PFSK-1 (cell line): ENCODE measurements around the gene PTCD1.

ENCODE experiments used
- FOXP2 ChIP-seq: optimal IDR thresholded peaks from 2 replicates; pipeline ENCODE3; 2011; ENCODE audit warnings: borderline replicate concordance, control low read depth, inconsistent platforms; ENCODE audit not compliant: insufficient read depth; ENCODE audit errors: extremely low read length, extremely low read depth
- POLR2AphosphoS5 ChIP-seq: IDR thresholded peaks from 2 replicates; pipeline ENCODE4 v1.6.1; 2012; ENCODE audit warnings: low read depth, mild to moderate bottlenecking, control low read depth, low read length, moderate library complexity
- SIN3A ChIP-seq: IDR thresholded peaks from 2 replicates; pipeline ENCODE4 v1.6.1; 2012; ENCODE audit warnings: mild to moderate bottlenecking, low read length, moderate library complexity, borderline replicate concordance; ENCODE audit not compliant: insufficient read depth
- TAF1 ChIP-seq: IDR thresholded peaks from 2 replicates; pipeline ENCODE4 v1.6.1; 2012; ENCODE audit warnings: low read length, control low read depth, borderline replicate concordance; ENCODE audit not compliant: insufficient read depth
- TF ChIP-seq, protein P1 (sequence below), 2 experiments: IDR thresholded peaks; 2 replicates each; pipeline versions ENCODE4 v1.6.1 to v1.8.0; 2011 to 2012; ENCODE audit warnings: low read depth in 2 of 2, low read length in 2 of 2, control low read depth in 1 of 2, inconsistent platforms in 1 of 2, mild to moderate bottlenecking in 1 of 2, moderate library complexity in 1 of 2; ENCODE audit not compliant: insufficient read depth in 1 of 2

PTCD1 gene

GRCh38 chr7:99461221-99461620 lies 22.6 kb upstream of the PTCD1 start:
- TF ChIP-seq FOXP2 (no peak), TAF1 (no peak), POLR2AphosphoS5 (no peak), SIN3A (no peak)
- TF ChIP-seq, protein P1, sequence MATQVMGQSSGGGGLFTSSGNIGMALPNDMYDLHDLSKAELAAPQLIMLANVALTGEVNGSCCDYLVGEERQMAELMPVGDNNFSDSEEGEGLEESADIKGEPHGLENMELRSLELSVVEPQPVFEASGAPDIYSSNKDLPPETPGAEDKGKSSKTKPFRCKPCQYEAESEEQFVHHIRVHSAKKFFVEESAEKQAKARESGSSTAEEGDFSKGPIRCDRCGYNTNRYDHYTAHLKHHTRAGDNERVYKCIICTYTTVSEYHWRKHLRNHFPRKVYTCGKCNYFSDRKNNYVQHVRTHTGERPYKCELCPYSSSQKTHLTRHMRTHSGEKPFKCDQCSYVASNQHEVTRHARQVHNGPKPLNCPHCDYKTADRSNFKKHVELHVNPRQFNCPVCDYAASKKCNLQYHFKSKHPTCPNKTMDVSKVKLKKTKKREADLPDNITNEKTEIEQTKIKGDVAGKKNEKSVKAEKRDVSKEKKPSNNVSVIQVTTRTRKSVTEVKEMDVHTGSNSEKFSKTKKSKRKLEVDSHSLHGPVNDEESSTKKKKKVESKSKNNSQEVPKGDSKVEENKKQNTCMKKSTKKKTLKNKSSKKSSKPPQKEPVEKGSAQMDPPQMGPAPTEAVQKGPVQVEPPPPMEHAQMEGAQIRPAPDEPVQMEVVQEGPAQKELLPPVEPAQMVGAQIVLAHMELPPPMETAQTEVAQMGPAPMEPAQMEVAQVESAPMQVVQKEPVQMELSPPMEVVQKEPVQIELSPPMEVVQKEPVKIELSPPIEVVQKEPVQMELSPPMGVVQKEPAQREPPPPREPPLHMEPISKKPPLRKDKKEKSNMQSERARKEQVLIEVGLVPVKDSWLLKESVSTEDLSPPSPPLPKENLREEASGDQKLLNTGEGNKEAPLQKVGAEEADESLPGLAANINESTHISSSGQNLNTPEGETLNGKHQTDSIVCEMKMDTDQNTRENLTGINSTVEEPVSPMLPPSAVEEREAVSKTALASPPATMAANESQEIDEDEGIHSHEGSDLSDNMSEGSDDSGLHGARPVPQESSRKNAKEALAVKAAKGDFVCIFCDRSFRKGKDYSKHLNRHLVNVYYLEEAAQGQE (IDR thresholded peaks at IDR 0.05; ENCODE audit: insufficient read depth in 1 of 2, low read depth in 2 of 2, low read length in 2 of 2): no peak

- TF ChIP-seq POLR2AphosphoS5 (0 out of 2 replicates have a peak, but pooled peaks have one; percentile 27), FOXP2 (no peak)
Observed at GRCh38 chr7:99460651-99461050, 22.1 kb upstream of the PTCD1 start.

GRCh38 chr7:99459087-99459486 lies 20.5 kb upstream of the PTCD1 start:
- TF ChIP-seq SIN3A (no peak), FOXP2 (no peak), POLR2AphosphoS5 (no peak), TAF1 (no peak)
- TF ChIP-seq, protein P1 (IDR thresholded peaks at IDR 0.05; ENCODE audit: insufficient read depth in 1 of 2, low read depth in 2 of 2, low read length in 2 of 2): no peak

GRCh38 chr7:99457650-99458493 lies 19.3 kb upstream of the PTCD1 start:
- no peak for TF ChIP-seq FOXP2
- TF ChIP-seq, protein P1 (IDR thresholded peaks at IDR 0.05; ENCODE audit: insufficient read depth in 1 of 2, low read depth in 2 of 2, low read length in 2 of 2): no peak
- no peak for TF ChIP-seq TAF1
- no peak for TF ChIP-seq SIN3A
- no peak for TF ChIP-seq POLR2AphosphoS5

DNA sequence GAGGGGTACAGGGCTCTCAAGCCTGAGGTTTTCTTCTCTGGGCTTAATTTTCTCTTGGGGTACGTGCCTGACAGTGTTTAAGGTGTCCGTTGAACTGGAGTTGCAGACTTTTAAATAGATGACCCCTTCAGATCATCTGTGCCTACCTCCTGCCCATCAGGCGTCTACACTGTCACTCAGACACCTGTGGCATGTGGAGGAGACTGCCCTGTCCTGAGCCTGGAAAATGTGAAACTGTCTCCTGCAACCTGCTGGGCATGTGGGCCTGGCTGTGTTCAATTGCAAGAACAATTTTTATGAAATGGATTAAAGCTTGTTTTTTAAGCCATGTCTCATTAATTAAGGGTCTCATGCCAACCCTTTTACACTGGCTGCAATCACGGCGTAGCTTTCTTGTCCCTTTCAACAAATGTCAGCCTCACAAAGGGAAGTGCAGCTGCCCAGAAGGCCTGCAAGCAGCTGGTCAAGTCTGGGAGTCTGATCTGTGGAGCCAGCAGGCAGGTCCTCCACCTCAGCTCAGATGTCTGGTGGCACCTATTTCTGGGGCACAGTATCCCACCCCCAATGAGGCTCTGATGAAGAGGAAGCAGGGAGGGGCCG lies 18.6 kb upstream of the PTCD1 start:
- TF ChIP-seq POLR2AphosphoS5 (no peak), TAF1 (no peak), SIN3A (no peak)
- TF ChIP-seq, protein P1 (IDR thresholded peaks at IDR 0.05; ENCODE audit: insufficient read depth in 1 of 2, low read depth in 2 of 2, low read length in 2 of 2): no peak
